Erythroblast (primary cell): Measurements from ENCODE around the gene AP3B1.

Experiments used
- GATA1 ChIP-seq: IDR thresholded peaks from 2 replicates; pipeline ENCODE4 v1.6.1; 2011; ENCODE audit warnings: low read depth, mild to moderate bottlenecking, control low read depth, low read length, moderate library complexity
- POLR2A ChIP-seq: IDR thresholded peaks from 2 replicates; pipeline ENCODE4 v1.6.1; 2011; ENCODE audit warnings: mild to moderate bottlenecking, low read length

GRCh38 chr5:78336698-78337097, 42.2 kb upstream of the AP3B1 start:
- no peak for TF ChIP-seq POLR2A
- no peak for TF ChIP-seq GATA1
